ENCODE measurements around the gene HTR4. TPM values are rescaled to one million over a fixed set of nuclear protein-coding genes. Genes with fewer than 3 reads are reported as not detected.

Gene HTR4
- total and polyA plus RNA-seq, 4 donors: 0.17 to 0.18 TPM; not detected in 2

- Histone ChIP-seq H3K36me3 (ENCODE audit: control insufficient read depth in 4 of 4, insufficient read depth in 4 of 4, low read length in 4 of 4) (no peaks in the 10 kb centered on the region), H3K27me3 (ENCODE audit: control insufficient read depth in 3 of 3, insufficient read depth in 3 of 3, low read length in 2 of 3) (no peaks in the 10 kb centered on the region), H3K9ac (ENCODE audit: insufficient read depth in 1 of 2, low read length in 2 of 2) (no peak overlapping the region), H3K4me3 (no peak overlapping the region), H3K27ac (ENCODE audit: low read depth in 1 of 2, low read length in 1 of 2) (no peak overlapping the region), H3K4me1 (ENCODE audit: control insufficient read depth in 5 of 5, insufficient read depth in 5 of 5, low read length in 5 of 5) (no peaks in the 10 kb centered on the region), H3K9me3 (ENCODE audit: control insufficient read depth in 4 of 4, insufficient read depth in 3 of 4, low read length in 3 of 4) (no peaks in the 10 kb centered on the region)
- DNase-seq: no peak
- ATAC-seq (ENCODE audit: insufficient read depth, low FRiP score): no peak
- no peak for TF ChIP-seq CTCF (IDR thresholded peaks at IDR 0.05; ENCODE audit: control extremely low read depth, extremely low read depth)
Measured at GRCh38 chr5:148606296-148606695, 48.0 kb downstream of the HTR4 start.

GRCh38 chr5:148599187-148599586 lies 55.1 kb downstream of the HTR4 start:
- no peak for TF ChIP-seq CTCF (IDR thresholded peaks at IDR 0.05; ENCODE audit: control extremely low read depth, extremely low read depth)
- DNase-seq (no peak), ATAC-seq (ENCODE audit: insufficient read depth, low FRiP score) (no peak)
- no peaks in the 10 kb centered on the region for H3K27me3 ChIP-seq (ENCODE audit: control insufficient read depth in 3 of 3, insufficient read depth in 3 of 3, low read length in 2 of 3)
- 94 to 97% methylated on average over 1 of the region's 1 CpG for WGBS, 2 donors
- no peak overlapping the region for H3K9ac ChIP-seq (ENCODE audit: insufficient read depth in 1 of 2, low read length in 2 of 2)
- H3K4me3 ChIP-seq: no peak overlapping the region
- H3K27ac ChIP-seq (ENCODE audit: low read depth in 1 of 2, low read length in 1 of 2): no peak overlapping the region
- peaks cover 0 to 4% (median 0%) of the 10 kb centered on the region in 4 donors for H3K9me3 ChIP-seq (ENCODE audit: control insufficient read depth in 4 of 4, insufficient read depth in 3 of 4, low read length in 3 of 4)
- no peaks in the 10 kb centered on the region for H3K36me3 ChIP-seq (ENCODE audit: control insufficient read depth in 4 of 4, insufficient read depth in 4 of 4, low read length in 4 of 4)
- no peaks in the 10 kb centered on the region for H3K4me1 ChIP-seq (ENCODE audit: control insufficient read depth in 5 of 5, insufficient read depth in 5 of 5, low read length in 5 of 5)

GRCh38 chr5:148595697-148596096 lies 58.6 kb downstream of the HTR4 start:
- Histone ChIP-seq H3K4me3 (no peak overlapping the region), H3K27me3 (ENCODE audit: control insufficient read depth in 3 of 3, insufficient read depth in 3 of 3, low read length in 2 of 3) (no peaks in the 10 kb centered on the region), H3K9ac (ENCODE audit: insufficient read depth in 1 of 2, low read length in 2 of 2) (no peak overlapping the region), H3K9me3 (ENCODE audit: control insufficient read depth in 4 of 4, insufficient read depth in 3 of 4, low read length in 3 of 4) (peaks cover 0 to 4% (median 0%) of the 10 kb centered on the region in 4 donors), H3K4me1 (ENCODE audit: control insufficient read depth in 5 of 5, insufficient read depth in 5 of 5, low read length in 5 of 5) (no peaks in the 10 kb centered on the region), H3K27ac (ENCODE audit: low read depth in 1 of 2, low read length in 1 of 2) (no peak overlapping the region), H3K36me3 (ENCODE audit: control insufficient read depth in 4 of 4, insufficient read depth in 4 of 4, low read length in 4 of 4) (no peaks in the 10 kb centered on the region)
- TF ChIP-seq CTCF (IDR thresholded peaks at IDR 0.05; ENCODE audit: control extremely low read depth, extremely low read depth): no peak
- WGBS, 2 donors: 93 to 96% methylated on average over 5 of the region's 5 CpGs
- no peak for DNase-seq
- no peak for ATAC-seq (ENCODE audit: insufficient read depth, low FRiP score)

GRCh38 chr5:148586796-148587195 lies 67.5 kb downstream of the HTR4 start:
- Histone ChIP-seq H3K4me1 (ENCODE audit: control insufficient read depth in 5 of 5, insufficient read depth in 5 of 5, low read length in 5 of 5) (no peaks in the 10 kb centered on the region), H3K27me3 (ENCODE audit: control insufficient read depth in 3 of 3, insufficient read depth in 3 of 3, low read length in 2 of 3) (no peaks in the 10 kb centered on the region), H3K36me3 (ENCODE audit: control insufficient read depth in 4 of 4, insufficient read depth in 4 of 4, low read length in 4 of 4) (no peaks in the 10 kb centered on the region), H3K9ac (ENCODE audit: insufficient read depth in 1 of 2, low read length in 2 of 2) (no peak overlapping the region), H3K27ac (ENCODE audit: low read depth in 1 of 2, low read length in 1 of 2) (no peak overlapping the region), H3K4me3 (no peak overlapping the region), H3K9me3 (ENCODE audit: control insufficient read depth in 4 of 4, insufficient read depth in 3 of 4, low read length in 3 of 4) (no peaks in the 10 kb centered on the region)
- no peak for DNase-seq
- ATAC-seq (ENCODE audit: insufficient read depth, low FRiP score): no peak
- no peak for TF ChIP-seq CTCF (IDR thresholded peaks at IDR 0.05; ENCODE audit: control extremely low read depth, extremely low read depth)
- 45 to 59% methylated on average over 2 of the region's 2 CpGs for WGBS, 2 donors
